ENCODE measurements around the gene THAP4. TPM values are rescaled to one million over a fixed set of nuclear protein-coding genes. Genes with fewer than 3 reads are reported as not detected.

THAP4 gene
- total and polyA plus RNA-seq, 5 donors, result 74.2 to 126 (median 94.2) TPM

GRCh38 chr2:241673797-241674725 lies 37.1 kb upstream of the THAP4 start:
- no peaks in the 10 kb centered on the region for H3K27me3 ChIP-seq (ENCODE audit: control insufficient read depth, insufficient read depth)
- no peaks in the 10 kb centered on the region for H3K9me3 ChIP-seq (ENCODE audit: control insufficient read depth, low read length)
- H3K4me3 ChIP-seq (ENCODE audit: low read length), result no peak overlapping the region
- no peak for ATAC-seq
- 75% methylated on average over 21 of the region's 21 CpGs for WGBS
- intact Hi-C loops (cut with DNase I), result no loop called here
- no peaks in the 10 kb centered on the region for H3K4me1 ChIP-seq (ENCODE audit: control insufficient read depth, insufficient read depth, low read length)
- H3K27ac ChIP-seq (ENCODE audit: low read length), result no peak overlapping the region
- peak in 1 of 3 donors; percentile 43 for DNase-seq

- ATAC-seq, result no peak
- 87% methylated on average over 18 of the region's 18 CpGs for WGBS
Observed at GRCh38 chr2:241673189-241673663, 36.3 kb upstream of the THAP4 start.

GRCh38 chr2:241672243-241673188 lies 35.6 kb upstream of the THAP4 start:
- Histone ChIP-seq H3K4me3 (ENCODE audit: low read length) (no peak overlapping the region), H3K27me3 (ENCODE audit: control insufficient read depth, insufficient read depth) (no peaks in the 10 kb centered on the region), H3K27ac (ENCODE audit: low read length) (no peak overlapping the region), H3K9me3 (ENCODE audit: control insufficient read depth, low read length) (no peaks in the 10 kb centered on the region), H3K4me1 (ENCODE audit: control insufficient read depth, insufficient read depth, low read length) (no peaks in the 10 kb centered on the region)
- ATAC-seq, result no peak
- DNase-seq, result peak in 1 of 3 donors; percentile 51
- 91% methylated on average over 42 of the region's 42 CpGs for WGBS
- intact Hi-C loops (cut with DNase I), result no loop called here

More at GRCh38 chr2:241673189-241673663, 36.3 kb upstream of the THAP4 start:
- no peak for DNase-seq
- no peak overlapping the region for H3K4me3 ChIP-seq (ENCODE audit: low read length)
- no peaks in the 10 kb centered on the region for H3K27me3 ChIP-seq (ENCODE audit: control insufficient read depth, insufficient read depth)
- H3K9me3 ChIP-seq (ENCODE audit: control insufficient read depth, low read length), result no peaks in the 10 kb centered on the region
- H3K4me1 ChIP-seq (ENCODE audit: control insufficient read depth, insufficient read depth, low read length), result no peaks in the 10 kb centered on the region
- intact Hi-C loops (cut with DNase I), result no loop called here
- no peak overlapping the region for H3K27ac ChIP-seq (ENCODE audit: low read length)

- DNase-seq, result no peak
- Histone ChIP-seq H3K27ac (ENCODE audit: low read length) (no peak overlapping the region), H3K9me3 (ENCODE audit: control insufficient read depth, low read length) (no peaks in the 10 kb centered on the region)
Observed at GRCh38 chr2:241671457-241672240, 34.7 kb upstream of the THAP4 start.

GRCh38 chr2:241670333-241671110 lies 33.6 kb upstream of the THAP4 start:
- DNase-seq (no peak), ATAC-seq (no peak)
- no peaks in the 10 kb centered on the region for H3K4me1 ChIP-seq (ENCODE audit: control insufficient read depth, insufficient read depth, low read length)
- no peak overlapping the region for H3K4me3 ChIP-seq (ENCODE audit: low read length)
- intact Hi-C loops (cut with DNase I), result no loop called here
- 89% methylated on average over 31 of the region's 31 CpGs for WGBS
- no peaks in the 10 kb centered on the region for H3K9me3 ChIP-seq (ENCODE audit: control insufficient read depth, low read length)
- H3K27ac ChIP-seq (ENCODE audit: low read length), result no peak overlapping the region
- no peaks in the 10 kb centered on the region for H3K27me3 ChIP-seq (ENCODE audit: control insufficient read depth, insufficient read depth)

More at GRCh38 chr2:241671457-241672240, 34.7 kb upstream of the THAP4 start:
- 91% methylated on average over 31 of the region's 31 CpGs for WGBS
- no peak overlapping the region for H3K4me3 ChIP-seq (ENCODE audit: low read length)
- intact Hi-C loops (cut with DNase I), result no loop called here
- H3K4me1 ChIP-seq (ENCODE audit: control insufficient read depth, insufficient read depth, low read length), result no peaks in the 10 kb centered on the region
- no peak for ATAC-seq
- no peaks in the 10 kb centered on the region for H3K27me3 ChIP-seq (ENCODE audit: control insufficient read depth, insufficient read depth)

- no peaks in the 10 kb centered on the region for H3K4me1 ChIP-seq (ENCODE audit: control insufficient read depth, insufficient read depth, low read length)
- intact Hi-C loops (cut with DNase I), result no loop called here
- H3K27ac ChIP-seq (ENCODE audit: low read length), result no peak overlapping the region
- H3K9me3 ChIP-seq (ENCODE audit: control insufficient read depth, low read length), result no peaks in the 10 kb centered on the region
- 88% methylated on average over 12 of the region's 12 CpGs for WGBS
- no peak for DNase-seq
- H3K4me3 ChIP-seq (ENCODE audit: low read length), result no peak overlapping the region
- H3K27me3 ChIP-seq (ENCODE audit: control insufficient read depth, insufficient read depth), result no peaks in the 10 kb centered on the region
- no peak for ATAC-seq
Observed at GRCh38 chr2:241668839-241669238, 31.9 kb upstream of the THAP4 start.

GRCh38 chr2:241668354-241668753 lies 31.4 kb upstream of the THAP4 start:
- no peak overlapping the region for H3K4me3 ChIP-seq (ENCODE audit: low read length)
- H3K9me3 ChIP-seq (ENCODE audit: control insufficient read depth, low read length), result no peaks in the 10 kb centered on the region
- H3K27me3 ChIP-seq (ENCODE audit: control insufficient read depth, insufficient read depth), result no peaks in the 10 kb centered on the region
- H3K4me1 ChIP-seq (ENCODE audit: control insufficient read depth, insufficient read depth, low read length), result no peaks in the 10 kb centered on the region
- no peak for DNase-seq
- ATAC-seq, result no peak
- no peak overlapping the region for H3K27ac ChIP-seq (ENCODE audit: low read length)
- 96% methylated on average over 21 of the region's 21 CpGs for WGBS
- intact Hi-C loops (cut with DNase I), result no loop called here

GRCh38 chr2:241666627-241667400 lies 29.9 kb upstream of the THAP4 start:
- H3K4me3 ChIP-seq (ENCODE audit: low read length), result no peak overlapping the region
- WGBS, result 67% methylated on average over 42 of the region's 42 CpGs
- peak in 1 of 3 donors; percentile 35 for DNase-seq

GRCh38 chr2:241665731-241666440 lies 28.9 kb upstream of the THAP4 start:
- no peak for ATAC-seq
- Histone ChIP-seq H3K4me1 (ENCODE audit: control insufficient read depth, insufficient read depth, low read length) (no peaks in the 10 kb centered on the region), H3K4me3 (ENCODE audit: low read length) (no peak overlapping the region), H3K9me3 (ENCODE audit: control insufficient read depth, low read length) (no peaks in the 10 kb centered on the region), H3K27ac (ENCODE audit: low read length) (no peak overlapping the region), H3K27me3 (ENCODE audit: control insufficient read depth, insufficient read depth) (no peaks in the 10 kb centered on the region)
- intact Hi-C loops (cut with DNase I), result no loop called here
- 86% methylated on average over 23 of the region's 23 CpGs for WGBS
- no peak for DNase-seq

More at GRCh38 chr2:241666627-241667400, 29.9 kb upstream of the THAP4 start:
- H3K27me3 ChIP-seq (ENCODE audit: control insufficient read depth, insufficient read depth), result no peaks in the 10 kb centered on the region
- H3K9me3 ChIP-seq (ENCODE audit: control insufficient read depth, low read length), result no peaks in the 10 kb centered on the region
- intact Hi-C loops (cut with DNase I), result no loop called here
- ATAC-seq, result peak in 1 of 2 donors; percentile 6
- no peaks in the 10 kb centered on the region for H3K4me1 ChIP-seq (ENCODE audit: control insufficient read depth, insufficient read depth, low read length)
- no peak overlapping the region for H3K27ac ChIP-seq (ENCODE audit: low read length)

All from right cardiac atrium (tissue), 5 donors.